ENCODE results near the gene PSMF1.

The PSMF1 gene

DNA sequence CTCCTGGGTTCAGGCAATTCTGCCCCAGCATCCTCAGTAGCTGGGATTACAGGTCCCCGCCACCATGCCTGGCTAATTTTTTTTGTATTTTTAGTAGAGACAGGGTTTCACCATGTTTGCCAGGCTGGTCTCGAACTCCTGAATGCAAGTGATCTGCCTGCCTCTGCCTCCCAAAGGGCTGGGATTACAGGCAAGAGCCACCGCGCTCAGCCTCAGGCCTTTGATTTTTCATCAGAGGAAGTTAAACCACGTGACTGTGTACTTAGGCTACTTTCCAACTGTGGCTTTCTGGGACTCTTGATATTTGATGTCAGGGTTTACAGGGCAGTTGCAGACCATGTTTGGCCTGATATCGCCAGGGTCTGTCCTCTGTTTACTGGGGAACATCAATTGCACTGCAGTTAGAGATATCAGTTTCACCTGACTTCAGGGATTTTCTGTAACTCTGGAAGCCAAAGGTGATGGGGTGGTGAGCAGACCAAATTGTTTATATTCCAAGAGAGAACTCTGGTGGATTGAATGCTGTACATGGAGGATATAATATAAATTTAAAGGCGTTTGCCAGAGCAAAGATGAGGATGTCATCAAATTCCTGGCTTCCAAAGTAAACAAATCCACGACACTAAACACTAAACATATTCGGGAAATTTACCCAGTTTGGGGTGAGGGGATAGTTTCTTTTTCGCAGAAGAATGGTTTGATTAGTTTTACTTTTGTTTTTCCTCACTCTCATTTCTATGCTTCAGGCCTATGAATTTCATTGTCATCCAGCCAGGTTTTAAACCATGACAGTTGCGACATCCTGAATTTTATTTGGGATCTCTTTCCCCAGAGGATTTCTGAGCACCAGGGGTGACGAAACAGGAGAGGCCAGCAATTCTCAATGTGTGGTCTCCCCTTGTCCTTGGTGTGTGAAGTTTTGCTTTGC, 4.2 kb downstream of the PSMF1 start:
- DNase-seq (ENCODE audit: low read depth in 2 of 3, low spot score in 1 of 3): no peak

DNA sequence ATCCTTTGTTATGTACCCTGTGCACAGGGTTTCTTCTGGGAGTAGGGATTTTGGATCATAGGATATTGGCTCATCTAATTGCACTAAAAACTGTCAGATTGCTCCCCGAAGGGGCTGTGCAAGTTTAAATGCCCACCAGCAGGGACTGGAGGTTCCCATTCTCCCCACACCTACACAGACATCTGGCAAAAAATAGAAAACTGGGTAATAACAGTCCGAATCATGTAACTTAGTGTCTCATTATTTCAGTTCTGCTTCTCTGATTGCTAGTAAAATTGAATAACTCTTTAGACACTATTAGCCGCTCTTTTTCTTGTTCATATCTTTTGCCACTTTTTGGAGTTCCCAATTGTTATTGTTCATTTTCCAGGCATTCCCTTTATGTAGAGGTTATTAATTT, 5.3 kb downstream of the PSMF1 start:
- DNase-seq (ENCODE audit: low read depth in 2 of 3, low spot score in 1 of 3): no peak

- no peak for DNase-seq (ENCODE audit: low read depth in 2 of 3, low spot score in 1 of 3)
These were observed 6.0 kb downstream of the PSMF1 start for GRCh38 chr20:1124421-1124820.

DNA sequence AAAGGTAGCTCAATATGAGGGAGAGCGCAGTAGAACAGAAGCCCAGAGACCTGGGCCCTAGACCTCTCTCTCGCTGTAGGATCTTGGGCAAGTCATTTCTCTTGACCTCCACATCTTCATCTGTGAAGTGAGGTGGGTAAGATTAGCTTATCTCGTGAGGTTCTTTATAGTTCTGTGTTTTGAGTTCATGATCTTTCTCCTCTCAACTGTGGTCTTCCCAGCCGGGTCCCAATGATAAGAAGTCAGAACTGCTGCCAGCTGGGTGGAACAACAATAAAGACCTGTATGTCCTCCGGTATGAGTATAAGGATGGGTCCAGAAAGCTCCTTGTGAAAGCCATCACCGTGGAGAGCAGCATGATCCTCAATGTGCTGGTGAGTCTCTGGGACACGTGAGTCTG, 6.9 kb downstream of the PSMF1 start:
- DNase-seq (ENCODE audit: low read depth in 2 of 3, low spot score in 1 of 3): no peak

DNA sequence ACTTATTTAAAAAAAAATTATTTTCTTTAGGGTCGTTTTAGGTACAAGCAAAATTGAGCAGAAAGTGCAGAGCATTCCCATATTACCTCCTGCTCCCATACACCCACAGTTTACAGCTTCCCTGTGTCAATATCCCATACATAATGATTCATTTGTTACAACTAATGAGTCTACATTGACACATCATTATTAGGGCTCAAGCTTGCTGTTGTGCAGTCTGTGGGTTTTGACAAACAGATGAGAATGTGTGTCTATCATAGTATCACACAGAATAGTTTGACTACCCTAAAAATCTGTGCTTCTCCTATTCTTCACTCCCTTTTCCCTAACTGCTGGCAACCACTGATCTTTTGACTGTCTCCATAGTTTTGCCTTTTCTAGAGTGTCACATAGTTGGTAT, 9.4 kb downstream of the PSMF1 start:
- DNase-seq (ENCODE audit: low read depth in 2 of 3, low spot score in 1 of 3): no peak

- no peak for DNase-seq (ENCODE audit: low read depth in 2 of 3, low spot score in 1 of 3)
These were observed 11.8 kb downstream of the PSMF1 start for GRCh38 chr20:1130058-1130694.

GRCh38 chr20:1130847-1131246, 12.4 kb downstream of the PSMF1 start:
- no peak for DNase-seq (ENCODE audit: low read depth in 2 of 3, low spot score in 1 of 3)

DNA sequence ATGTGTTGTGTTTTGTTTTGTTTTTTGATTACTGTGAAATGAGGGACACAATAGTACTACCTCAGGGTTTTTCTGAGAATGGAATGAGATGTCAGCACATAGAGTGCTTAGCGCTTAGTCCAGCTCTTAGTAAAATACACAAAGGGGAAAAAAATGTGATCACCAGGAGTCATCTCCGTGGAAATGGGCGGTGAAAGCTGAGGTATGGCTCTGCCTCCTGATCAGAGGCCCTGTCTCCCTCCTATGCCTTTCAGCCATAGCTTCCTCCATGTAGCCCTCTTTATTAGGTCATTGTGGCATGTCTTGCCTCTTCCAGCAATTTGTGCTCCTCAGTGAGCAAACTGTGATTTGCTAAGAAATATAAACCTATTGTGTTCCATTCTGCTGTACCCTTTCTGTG, 13.0 kb downstream of the PSMF1 start:
- DNase-seq (ENCODE audit: low read depth in 2 of 3, low spot score in 1 of 3): no peak

DNA sequence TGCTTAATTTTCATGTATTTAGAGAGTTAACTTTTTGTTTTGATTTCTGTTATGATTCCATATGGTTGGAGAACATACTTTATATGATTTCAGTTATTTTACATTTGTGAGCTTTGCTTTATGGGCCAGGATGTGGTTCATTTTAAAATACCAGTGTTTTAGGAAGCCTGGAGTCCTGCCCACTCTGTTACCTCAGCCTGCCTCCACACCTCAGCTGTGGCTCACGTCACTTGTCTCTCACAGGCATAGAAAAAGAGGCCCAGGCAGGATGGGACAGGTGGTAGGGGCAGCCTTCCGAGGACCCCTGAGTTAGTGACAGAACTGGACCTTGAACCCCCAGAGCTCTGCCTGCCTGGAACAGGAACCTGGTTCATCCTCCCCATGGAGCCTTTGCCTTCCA, 16.0 kb downstream of the PSMF1 start:
- DNase-seq (ENCODE audit: low read depth in 2 of 3, low spot score in 1 of 3): no peak

GRCh38 chr20:1134836-1135235, 16.4 kb downstream of the PSMF1 start:
- DNase-seq (ENCODE audit: low read depth in 2 of 3, low spot score in 1 of 3): no peak

DNA sequence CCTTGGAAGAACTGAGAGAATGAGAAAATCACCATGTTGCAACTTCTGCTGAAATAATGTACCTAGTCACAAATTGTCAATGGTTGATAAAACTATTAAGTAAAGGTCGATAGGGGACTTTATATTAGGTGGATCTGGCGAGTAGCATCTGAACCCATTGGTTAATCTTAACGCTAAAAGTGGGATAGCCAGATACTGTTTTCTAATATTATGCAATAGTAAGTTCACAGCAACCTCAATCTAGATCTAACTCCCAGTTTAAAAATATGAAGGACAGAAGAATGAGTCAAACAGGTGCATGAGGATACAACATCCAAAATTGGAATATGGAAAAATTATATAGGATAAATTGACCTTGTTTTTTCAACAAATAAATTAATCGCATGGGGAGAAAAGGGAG, 18.8 kb downstream of the PSMF1 start:
- DNase-seq (ENCODE audit: low read depth in 2 of 3, low spot score in 1 of 3): no peak

DNA sequence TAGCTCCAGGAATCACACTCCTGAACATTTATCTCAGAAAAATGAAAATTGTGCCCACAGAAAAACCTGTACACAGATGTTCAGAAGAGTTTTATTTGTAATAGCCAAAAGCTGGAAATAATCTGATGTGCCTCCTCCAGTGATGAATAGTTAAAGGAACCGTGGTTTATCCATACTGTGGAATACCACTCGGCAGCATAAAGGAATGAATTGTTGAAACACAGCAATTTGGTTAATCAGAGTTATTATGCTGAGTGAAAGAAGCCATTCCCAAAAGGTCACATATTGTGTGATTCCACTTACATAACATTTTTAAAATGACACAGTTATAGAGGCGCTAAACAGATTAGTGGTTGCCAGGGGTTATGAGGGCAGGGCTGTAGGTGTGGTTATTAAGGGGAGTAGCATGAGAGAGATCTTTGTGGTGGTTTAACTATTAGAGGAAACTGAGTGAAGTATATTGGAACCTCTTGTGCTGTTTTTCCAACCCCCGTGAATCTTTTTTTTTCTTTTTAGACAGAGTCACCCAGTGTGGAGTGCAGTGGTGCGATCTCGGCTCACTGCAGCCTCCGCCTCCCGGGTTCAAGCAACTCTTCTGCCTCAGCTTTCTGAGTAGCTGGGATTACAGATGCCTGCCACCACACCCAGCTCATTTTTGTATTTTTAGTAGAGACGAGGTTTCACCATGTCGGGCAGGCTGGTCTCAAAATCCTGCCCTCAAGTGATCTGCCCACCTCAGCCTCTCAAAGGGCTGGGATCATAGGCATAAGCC, 26.2 kb downstream of the PSMF1 start:
- no peak for DNase-seq (ENCODE audit: low read depth in 2 of 3, low spot score in 1 of 3)

DNA sequence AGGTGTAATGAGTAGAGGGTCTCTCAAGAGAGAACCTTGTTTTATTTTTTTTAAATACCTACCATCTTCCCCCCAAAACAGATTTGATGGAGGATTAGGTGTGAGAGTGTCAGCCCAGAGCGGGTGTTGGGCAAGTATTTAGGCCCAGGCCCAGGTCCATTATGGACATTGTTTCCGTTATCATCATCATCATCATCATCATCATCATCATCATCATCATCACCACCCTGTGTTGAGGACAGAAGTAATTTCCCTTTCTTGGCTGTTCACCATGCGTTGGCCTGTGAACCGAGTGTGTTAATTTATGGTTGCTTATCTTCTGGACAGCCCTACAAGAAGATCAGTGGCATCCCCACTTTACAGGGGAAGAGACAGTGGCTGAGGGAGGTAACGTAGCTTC, 28.6 kb downstream of the PSMF1 start:
- DNase-seq (ENCODE audit: low read depth in 2 of 3, low spot score in 1 of 3): no peak

- DNase-seq (ENCODE audit: low read depth in 2 of 3, low spot score in 1 of 3): peak in 1 of 3 donors; percentile 1
These were observed 31.4 kb downstream of the PSMF1 start for GRCh38 chr20:1149812-1150211.

DNA sequence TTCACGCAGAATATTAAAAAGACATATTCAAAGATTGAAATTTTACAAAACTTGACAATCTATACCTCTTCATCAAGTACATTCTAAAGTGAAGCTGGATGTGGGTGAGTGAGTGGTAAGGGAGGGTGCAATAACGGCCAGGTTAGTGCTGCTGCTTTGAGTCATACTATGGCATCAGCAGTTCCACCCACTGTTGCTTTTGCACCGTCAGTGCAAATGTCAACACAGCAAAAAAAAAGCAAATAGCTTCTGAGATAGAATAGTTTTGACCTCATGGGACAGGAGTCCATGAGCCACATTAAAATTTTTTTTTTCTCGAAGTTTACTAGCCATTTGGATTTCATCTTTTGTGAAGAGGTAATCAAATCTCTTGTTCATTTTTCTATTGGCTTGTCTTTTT, 31.8 kb downstream of the PSMF1 start:
- peak in 1 of 3 donors; percentile 2 for DNase-seq (ENCODE audit: low read depth in 2 of 3, low spot score in 1 of 3)

DNA sequence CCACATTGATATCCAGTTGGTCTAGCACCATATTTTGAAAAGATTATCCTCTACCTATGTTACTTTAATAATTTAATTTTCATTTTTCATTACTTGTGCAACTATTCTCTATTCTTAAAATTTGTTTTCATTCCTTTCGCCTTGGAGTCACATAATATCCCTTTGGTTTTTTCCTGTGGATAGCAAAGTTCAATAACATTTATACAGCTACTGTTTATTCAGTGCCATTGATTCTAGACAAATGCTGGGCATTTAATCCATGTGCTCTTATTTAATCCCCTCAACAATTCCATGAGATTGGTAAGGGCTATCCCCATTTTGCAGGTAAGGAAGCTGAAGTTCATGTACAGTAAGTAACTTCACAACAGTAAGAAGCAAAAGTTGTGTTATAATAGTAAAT, 32.6 kb downstream of the PSMF1 start:
- DNase-seq (ENCODE audit: low read depth in 2 of 3, low spot score in 1 of 3): no peak

GRCh38 chr20:1154226-1154625, 35.8 kb downstream of the PSMF1 start:
- no peak for DNase-seq (ENCODE audit: low read depth in 2 of 3, low spot score in 1 of 3)

DNA sequence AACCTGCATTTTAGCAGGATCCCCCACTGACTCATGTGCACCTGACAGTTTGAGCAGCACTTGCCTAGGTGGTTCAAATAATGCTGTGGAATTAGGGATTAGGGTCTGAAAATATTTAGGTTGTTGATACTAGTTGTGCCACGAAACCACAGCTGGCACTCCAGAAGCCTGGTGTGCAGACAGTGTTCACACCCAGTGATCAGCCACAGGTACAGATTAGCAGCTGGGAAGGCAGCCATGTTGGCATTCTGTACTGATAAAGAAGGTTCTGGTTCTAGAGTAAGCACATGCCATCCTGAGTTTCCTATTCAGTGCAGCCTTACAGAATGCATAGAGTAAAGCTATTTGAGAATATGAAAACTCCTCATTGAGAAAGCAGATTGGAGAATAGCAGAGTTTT, 36.3 kb downstream of the PSMF1 start:
- DNase-seq (ENCODE audit: low read depth in 2 of 3, low spot score in 1 of 3): no peak

- DNase-seq (ENCODE audit: low read depth in 2 of 3, low spot score in 1 of 3): no peak
These were observed 36.9 kb downstream of the PSMF1 start for GRCh38 chr20:1155342-1155741.

DNA sequence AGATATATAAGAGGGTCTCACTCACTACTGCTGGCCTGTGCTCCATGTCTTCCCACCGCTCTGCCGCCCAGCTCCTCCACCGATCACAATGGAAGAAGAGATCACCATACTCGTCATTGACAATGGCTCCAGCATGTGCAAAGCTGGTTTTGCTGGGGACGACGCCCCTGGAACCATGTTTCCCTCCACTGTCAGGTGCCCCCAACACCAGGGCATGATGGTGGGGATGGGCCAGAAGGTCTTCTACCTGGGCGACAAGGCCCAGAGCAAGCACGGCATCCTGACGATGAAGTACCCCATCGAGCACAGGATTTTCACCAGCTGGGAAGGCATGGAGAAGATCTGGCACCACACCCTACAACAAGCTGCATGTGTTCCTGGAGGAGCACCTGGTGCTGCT, 42.1 kb downstream of the PSMF1 start:
- no peak for DNase-seq (ENCODE audit: low read depth in 2 of 3, low spot score in 1 of 3)

- no peak for DNase-seq (ENCODE audit: low read depth in 2 of 3, low spot score in 1 of 3)
These were observed 42.6 kb downstream of the PSMF1 start for GRCh38 chr20:1160991-1161390.

- no peak for DNase-seq (ENCODE audit: low read depth in 2 of 3, low spot score in 1 of 3)
These were observed 44.7 kb downstream of the PSMF1 start for GRCh38 chr20:1163105-1163504.
